Nephron progenitor cell (in vitro differentiated cells): ENCODE results near the gene VOPP1.

Source experiments
- DNase-seq: peaks from one replicate; pipeline ENCODE4 v3.0.0; 2021
- H3K27ac Mint-ChIP-seq: 2 replicates; pipeline ENCODE4 v1.8.0; 2021; ENCODE audit warnings: mild to moderate bottlenecking, moderate library complexity, mixed read lengths
- H3K27me3 Mint-ChIP-seq: 2 replicates; pipeline ENCODE4 v1.8.0; 2021; ENCODE audit warnings: mild to moderate bottlenecking, low read depth, mixed read lengths; ENCODE audit not compliant: poor library complexity
- H3K36me3 Mint-ChIP-seq: 2 replicates; pipeline ENCODE4 v1.8.0; 2021; ENCODE audit warnings: low read depth, mixed read lengths
- H3K4me1 Mint-ChIP-seq: 2 replicates; pipeline ENCODE4 v1.8.0; 2021; ENCODE audit warnings: mixed read lengths
- H3K4me3 Mint-ChIP-seq: 2 replicates; pipeline ENCODE4 v1.8.0; 2021; ENCODE audit warnings: mild to moderate bottlenecking, moderate library complexity, mixed read lengths
- H3K9me3 Mint-ChIP-seq: 2 replicates; pipeline ENCODE4 v1.8.0; 2021; ENCODE audit warnings: mild to moderate bottlenecking, moderate library complexity, mixed read lengths
- CTCF ChIP-seq: fragments of 200-600 bp; sonication (generic); IDR thresholded peaks from 2 replicates; pipeline ENCODE4 v1.5.0; 2021; ENCODE audit warnings: antibody characterized with exemption

Gene VOPP1

DNA sequence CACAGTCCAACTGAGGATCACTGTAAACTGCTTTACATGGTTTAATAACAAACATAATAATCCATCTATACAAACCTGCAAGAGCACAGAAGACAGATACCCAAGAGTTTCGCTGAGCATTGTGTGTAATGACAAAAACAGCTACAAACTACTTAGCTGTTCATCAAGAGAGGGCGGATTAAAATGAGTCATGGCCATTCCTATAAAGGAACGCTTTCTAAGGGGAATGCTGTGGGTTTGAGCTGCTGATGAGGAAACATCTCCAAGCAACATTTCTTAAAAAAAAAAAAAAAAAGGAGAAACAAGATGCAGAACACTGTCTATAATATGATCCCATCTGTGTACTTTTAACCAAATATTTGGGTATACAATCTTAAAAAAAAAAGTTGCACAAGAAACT, 33.8 kb downstream of the VOPP1 start:
- Mint-ChIP-seq H3K27ac (no peak overlapping the region), H3K4me1 (peaks cover 53% of the 10 kb centered on the region), H3K9me3 (peaks cover under 1% of the 10 kb centered on the region), H3K4me3 (no peak overlapping the region), H3K36me3 (peaks cover 8% of the 10 kb centered on the region), H3K27me3 (no peaks in the 10 kb centered on the region)
- no peak for TF ChIP-seq CTCF
- no peak for DNase-seq

DNA sequence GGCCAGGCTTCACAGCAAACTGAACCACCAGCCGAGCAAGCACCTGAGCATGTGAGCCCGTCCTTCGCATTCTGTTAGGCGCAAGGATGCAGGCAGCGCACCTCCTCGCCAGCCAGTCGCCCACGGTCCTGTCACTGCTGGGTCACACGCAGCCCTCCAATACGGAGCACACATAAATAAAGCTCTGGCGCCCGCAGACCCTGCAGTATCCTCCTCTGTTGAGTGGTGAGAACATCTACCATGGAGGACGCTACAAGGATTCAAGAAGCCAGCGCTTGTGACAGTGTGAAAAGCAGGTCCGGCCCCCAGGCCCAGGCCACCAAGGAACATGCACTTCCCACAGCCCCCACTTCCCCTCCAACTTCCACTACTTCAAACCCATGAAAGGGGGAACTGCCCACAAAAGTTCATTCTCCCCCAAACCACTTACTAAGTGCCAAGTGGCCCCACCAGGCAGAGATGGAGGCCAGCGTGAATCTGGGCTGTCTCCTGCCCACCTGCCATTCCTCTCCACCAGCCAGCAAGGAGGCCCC, 34.8 kb downstream of the VOPP1 start:
- Mint-ChIP-seq H3K9me3 (no peaks in the 10 kb centered on the region), H3K36me3 (peaks cover 3% of the 10 kb centered on the region), H3K27ac (peak overlapping the region; percentile 48), H3K4me3 (no peak overlapping the region), H3K27me3 (no peaks in the 10 kb centered on the region), H3K4me1 (peaks cover 56% of the 10 kb centered on the region)
- no peak for DNase-seq
- TF ChIP-seq CTCF = no peak

GRCh38 chr7:55536619-55537457, 35.5 kb downstream of the VOPP1 start:
- Mint-ChIP-seq H3K27ac (peak overlapping the region; percentile 48), H3K36me3 (peaks cover 3% of the 10 kb centered on the region), H3K4me1 (peaks cover 58% of the 10 kb centered on the region), H3K4me3 (no peak overlapping the region), H3K9me3 (no peaks in the 10 kb centered on the region), H3K27me3 (no peaks in the 10 kb centered on the region)
- no peak for TF ChIP-seq CTCF
- no peak for DNase-seq

- H3K9me3 Mint-ChIP-seq = no peaks in the 10 kb centered on the region
- no peak overlapping the region for H3K4me3 Mint-ChIP-seq
- H3K27me3 Mint-ChIP-seq = no peaks in the 10 kb centered on the region
- peaks cover 57% of the 10 kb centered on the region for H3K4me1 Mint-ChIP-seq
- H3K36me3 Mint-ChIP-seq = peaks cover 6% of the 10 kb centered on the region
- TF ChIP-seq CTCF = no peak
- no peak overlapping the region for H3K27ac Mint-ChIP-seq
- no peak for DNase-seq
Measured at GRCh38 chr7:55535617-55536016, 36.7 kb downstream of the VOPP1 start.

- no peak for TF ChIP-seq CTCF
- peaks cover 7% of the 10 kb centered on the region for H3K36me3 Mint-ChIP-seq
- H3K4me3 Mint-ChIP-seq = no peak overlapping the region
- DNase-seq = no peak
- H3K4me1 Mint-ChIP-seq = peaks cover 51% of the 10 kb centered on the region
- H3K27ac Mint-ChIP-seq = no peak overlapping the region
- H3K27me3 Mint-ChIP-seq = no peaks in the 10 kb centered on the region
- H3K9me3 Mint-ChIP-seq = no peaks in the 10 kb centered on the region
Measured at GRCh38 chr7:55534916-55535590, 37.2 kb downstream of the VOPP1 start.
